Measurements from ENCODE around the gene FGFR2. TPM values are rescaled to one million over a fixed set of nuclear protein-coding genes. Genes with fewer than 3 reads are reported as not detected.
A peak's percentile ranks its signal among the peaks of the same experiment; 100 is the strongest.
"Not testable (repeated sequence)": the region's sequence is repeated elsewhere in the genome, so short reads cannot be mapped to it uniquely, and the experiment has no call there.

The FGFR2 gene
- total RNA-seq, 1 donor from 2014 or later, result 2.9 TPM

GRCh38 chr10:121524157-121524817 is 74.0 kb downstream of the FGFR2 start:
- peaks cover 47% of the 10 kb centered on the region for H3K4me1 Mint-ChIP-seq (ENCODE audit: low read depth)
- no peak for DNase-seq (ENCODE audit: low spot score)
- H3K27ac Mint-ChIP-seq (ENCODE audit: unreplicated experiment), result peak overlapping the region; percentile 96
- TF ChIP-seq, protein P1, sequence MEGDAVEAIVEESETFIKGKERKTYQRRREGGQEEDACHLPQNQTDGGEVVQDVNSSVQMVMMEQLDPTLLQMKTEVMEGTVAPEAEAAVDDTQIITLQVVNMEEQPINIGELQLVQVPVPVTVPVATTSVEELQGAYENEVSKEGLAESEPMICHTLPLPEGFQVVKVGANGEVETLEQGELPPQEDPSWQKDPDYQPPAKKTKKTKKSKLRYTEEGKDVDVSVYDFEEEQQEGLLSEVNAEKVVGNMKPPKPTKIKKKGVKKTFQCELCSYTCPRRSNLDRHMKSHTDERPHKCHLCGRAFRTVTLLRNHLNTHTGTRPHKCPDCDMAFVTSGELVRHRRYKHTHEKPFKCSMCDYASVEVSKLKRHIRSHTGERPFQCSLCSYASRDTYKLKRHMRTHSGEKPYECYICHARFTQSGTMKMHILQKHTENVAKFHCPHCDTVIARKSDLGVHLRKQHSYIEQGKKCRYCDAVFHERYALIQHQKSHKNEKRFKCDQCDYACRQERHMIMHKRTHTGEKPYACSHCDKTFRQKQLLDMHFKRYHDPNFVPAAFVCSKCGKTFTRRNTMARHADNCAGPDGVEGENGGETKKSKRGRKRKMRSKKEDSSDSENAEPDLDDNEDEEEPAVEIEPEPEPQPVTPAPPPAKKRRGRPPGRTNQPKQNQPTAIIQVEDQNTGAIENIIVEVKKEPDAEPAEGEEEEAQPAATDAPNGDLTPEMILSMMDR (IDR thresholded peaks at IDR 0.05), result no peak
- H3K36me3 Mint-ChIP-seq (ENCODE audit: low read depth), result no peaks in the 10 kb centered on the region
- no peaks in the 10 kb centered on the region for H3K27me3 Mint-ChIP-seq (ENCODE audit: low read depth)
- no peak overlapping the region for H3K4me3 Mint-ChIP-seq (ENCODE audit: unreplicated experiment)
- H3K9me3 Mint-ChIP-seq (ENCODE audit: low read depth), result no peaks in the 10 kb centered on the region

GRCh38 chr10:121522831-121523230 is 75.4 kb downstream of the FGFR2 start:
- TF ChIP-seq, protein P1 (IDR thresholded peaks at IDR 0.05), result no peak
- H3K4me3 Mint-ChIP-seq (ENCODE audit: unreplicated experiment), result no peak overlapping the region
- H3K27me3 Mint-ChIP-seq (ENCODE audit: low read depth), result no peaks in the 10 kb centered on the region
- H3K4me1 Mint-ChIP-seq (ENCODE audit: low read depth), result peaks cover 39% of the 10 kb centered on the region
- no peak overlapping the region for H3K27ac Mint-ChIP-seq (ENCODE audit: unreplicated experiment)
- no peaks in the 10 kb centered on the region for H3K36me3 Mint-ChIP-seq (ENCODE audit: low read depth)
- no peak for DNase-seq (ENCODE audit: low spot score)
- H3K9me3 Mint-ChIP-seq (ENCODE audit: low read depth), result no peaks in the 10 kb centered on the region

DNA sequence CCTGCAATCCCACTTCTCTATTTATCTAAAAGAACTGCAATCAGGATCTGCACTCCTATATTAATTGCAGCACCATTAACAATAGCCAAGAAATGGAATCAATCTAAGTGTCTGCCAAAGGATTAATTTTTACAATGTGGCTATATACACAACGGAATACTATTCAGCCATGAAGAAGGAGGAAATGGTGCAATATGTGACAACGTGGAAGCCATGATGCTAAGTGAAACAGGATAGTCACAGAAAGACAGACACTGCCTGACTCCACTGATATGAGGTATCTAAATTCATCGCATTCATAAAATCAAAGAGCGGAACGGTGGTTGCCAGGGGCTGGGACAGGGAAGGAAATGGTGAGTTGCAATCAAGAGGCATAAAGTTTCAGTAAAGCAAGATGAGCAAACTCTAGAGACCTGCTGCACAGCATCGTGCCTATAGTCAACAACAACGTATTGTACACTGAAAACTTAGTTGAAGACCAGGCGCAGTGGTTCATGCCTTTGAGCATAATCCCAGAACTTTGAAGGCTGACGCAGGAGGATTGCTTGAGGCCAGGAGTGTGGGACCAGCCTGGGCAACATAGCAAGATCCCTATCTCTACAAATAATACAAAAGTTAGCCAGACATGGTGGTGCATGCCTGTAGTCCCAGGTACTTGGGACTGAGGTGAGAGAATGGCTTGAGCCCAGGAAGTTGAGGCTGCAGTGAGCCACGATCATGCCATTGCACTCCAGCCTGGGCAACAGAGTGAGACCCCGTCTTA is 76.3 kb downstream of the FGFR2 start:
- Mint-ChIP-seq H3K4me1 (ENCODE audit: low read depth) (peaks cover 31% of the 10 kb centered on the region), H3K27ac (ENCODE audit: unreplicated experiment) (no peak overlapping the region), H3K27me3 (ENCODE audit: low read depth) (no peaks in the 10 kb centered on the region), H3K36me3 (ENCODE audit: low read depth) (no peaks in the 10 kb centered on the region), H3K9me3 (ENCODE audit: low read depth) (no peaks in the 10 kb centered on the region), H3K4me3 (ENCODE audit: unreplicated experiment) (no peak overlapping the region)
- DNase-seq (ENCODE audit: low spot score), result no peak
- TF ChIP-seq, protein P1 (IDR thresholded peaks at IDR 0.05), result no peak

GRCh38 chr10:121520526-121520925 is 77.7 kb downstream of the FGFR2 start:
- H3K27ac Mint-ChIP-seq (ENCODE audit: unreplicated experiment), result not testable (repeated sequence)

GRCh38 chr10:121519901-121520493 is 78.2 kb downstream of the FGFR2 start:
- Mint-ChIP-seq H3K9me3 (ENCODE audit: low read depth) (no peaks in the 10 kb centered on the region), H3K27ac (ENCODE audit: unreplicated experiment) (no peak overlapping the region), H3K4me3 (ENCODE audit: unreplicated experiment) (no peak overlapping the region), H3K4me1 (ENCODE audit: low read depth) (peaks cover 24% of the 10 kb centered on the region), H3K27me3 (ENCODE audit: low read depth) (no peaks in the 10 kb centered on the region), H3K36me3 (ENCODE audit: low read depth) (no peaks in the 10 kb centered on the region)
- DNase-seq (ENCODE audit: low spot score), result no peak
- TF ChIP-seq, protein P1 (IDR thresholded peaks at IDR 0.05), result no peak

More at GRCh38 chr10:121520526-121520925, 77.7 kb downstream of the FGFR2 start:
- not testable (repeated sequence) for DNase-seq (ENCODE audit: low spot score); H3K27me3 Mint-ChIP-seq (ENCODE audit: low read depth); H3K9me3 Mint-ChIP-seq (ENCODE audit: low read depth); H3K4me3 Mint-ChIP-seq (ENCODE audit: unreplicated experiment); H3K36me3 Mint-ChIP-seq (ENCODE audit: low read depth)
- H3K4me1 Mint-ChIP-seq (ENCODE audit: low read depth), result peaks cover 27% of the 10 kb centered on the region
